Heart left ventricle (tissue), 13 donors: ENCODE measurements around the gene NOTCH2.

Source experiments
- POLR2A ChIP-seq, 2 donors: fragments of 450-650 bp; IDR thresholded peaks; one replicate each; pipeline ENCODE4 v1.6.1; 2017; ENCODE audit warnings: antibody characterized with exemption in 2 of 2, mild to moderate bottlenecking in 2 of 2, moderate library complexity in 2 of 2
- TF ChIP-seq, protein P1 (sequence below), 12 donors: fragments of 200-600 bp; sonication (generic) in 4 of 12; IDR thresholded peaks; one replicate each; pipeline versions ENCODE4 v1.5.0 to v1.8.0; 2018 to 2022; ENCODE audit warnings: antibody characterized with exemption in 12 of 12, mild to moderate bottlenecking in 5 of 12
- donor health status: ischemic (EF 13 %, LVEDD 7.1; RV severe dilation, severe dysfunction).
- donor health status: DM: no; HTN: yes; CAD: no.
- donor health status: DM: no; HTN: no; CAD: no.
- donor health status: ischemic (EF 25% LVEDD 6.9; RV normal size, moderate dysfunction).
- donor health status: ischemic (EF 25% LVEDD 5.7; RV mildly dilated, moderate dysfunction).
- donor health status: ischemic (EF 35%, LVEDD 5.7; RV mildly dilated, moderate dysfunction).
- donor health status: nonischemic (EF 11% LVEDD 7.7; RV severe dilation, severe dysfunction).
- donor health status: DM: yes; HTN: yes; CAD: no.
- donor health status: PGD.
- donor health status: ischemic (EF 29% LVEDD 5.4; RV normal size, mild dysfunction).
- donor health status: nonischemic (EF 23%, LVEDD 6.1; RV moderate dilation, normal function).

DNA sequence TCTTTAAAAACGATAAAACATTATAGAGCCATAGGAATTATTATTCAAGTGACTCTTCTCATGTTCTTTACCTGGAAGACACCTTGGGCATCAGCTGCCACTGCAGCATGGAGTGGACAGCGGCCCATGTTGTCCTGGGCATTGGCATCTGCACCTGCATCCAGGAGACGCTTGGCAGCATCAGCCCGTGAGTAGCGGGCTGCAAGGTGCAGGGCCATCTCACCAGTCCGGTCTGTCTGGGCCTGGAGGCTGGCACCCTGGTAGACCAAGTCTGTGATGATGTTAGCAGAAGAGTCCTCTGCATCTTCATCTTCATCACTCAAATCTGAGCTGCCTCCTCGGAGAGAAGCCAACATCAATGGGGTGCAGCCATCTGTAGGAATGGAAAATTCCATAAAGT is 150.2 kb downstream of the NOTCH2 start:
- TF ChIP-seq, protein P1, sequence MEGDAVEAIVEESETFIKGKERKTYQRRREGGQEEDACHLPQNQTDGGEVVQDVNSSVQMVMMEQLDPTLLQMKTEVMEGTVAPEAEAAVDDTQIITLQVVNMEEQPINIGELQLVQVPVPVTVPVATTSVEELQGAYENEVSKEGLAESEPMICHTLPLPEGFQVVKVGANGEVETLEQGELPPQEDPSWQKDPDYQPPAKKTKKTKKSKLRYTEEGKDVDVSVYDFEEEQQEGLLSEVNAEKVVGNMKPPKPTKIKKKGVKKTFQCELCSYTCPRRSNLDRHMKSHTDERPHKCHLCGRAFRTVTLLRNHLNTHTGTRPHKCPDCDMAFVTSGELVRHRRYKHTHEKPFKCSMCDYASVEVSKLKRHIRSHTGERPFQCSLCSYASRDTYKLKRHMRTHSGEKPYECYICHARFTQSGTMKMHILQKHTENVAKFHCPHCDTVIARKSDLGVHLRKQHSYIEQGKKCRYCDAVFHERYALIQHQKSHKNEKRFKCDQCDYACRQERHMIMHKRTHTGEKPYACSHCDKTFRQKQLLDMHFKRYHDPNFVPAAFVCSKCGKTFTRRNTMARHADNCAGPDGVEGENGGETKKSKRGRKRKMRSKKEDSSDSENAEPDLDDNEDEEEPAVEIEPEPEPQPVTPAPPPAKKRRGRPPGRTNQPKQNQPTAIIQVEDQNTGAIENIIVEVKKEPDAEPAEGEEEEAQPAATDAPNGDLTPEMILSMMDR (IDR thresholded peaks at IDR 0.05) = no peak
- no peak for TF ChIP-seq POLR2A (IDR thresholded peaks at IDR 0.05)
